Parathyroid adenoma (tissue), 2 donors: ENCODE results near the gene SSR4.

Source experiments
- H2AFZ ChIP-seq: fragments of 300-600 bp; sonication (generic); one replicate; pipeline ENCODE4 v1.7.0; 2017; ENCODE audit warnings: antibody characterized with exemption, mild to moderate bottlenecking
- H3K27ac ChIP-seq: fragments of 300-600 bp; sonication (generic); one replicate; pipeline ENCODE4 v1.7.0; 2017
- H3K27me3 ChIP-seq: fragments of 300-600 bp; sonication (generic); one replicate; pipeline ENCODE4 v1.7.0; 2017; ENCODE audit warnings: low read length; ENCODE audit not compliant: control insufficient read depth, insufficient read depth
- H3K36me3 ChIP-seq: fragments of 300-600 bp; sonication (generic); one replicate; pipeline ENCODE4 v1.7.0; 2017; ENCODE audit warnings: low read length; ENCODE audit not compliant: control insufficient read depth, insufficient read depth
- H3K4me1 ChIP-seq: fragments of 300-600 bp; sonication (generic); one replicate; pipeline ENCODE4 v1.7.0; 2017; ENCODE audit warnings: control low read depth
- H3K4me2 ChIP-seq: fragments of 300-600 bp; sonication (generic); one replicate; pipeline ENCODE4 v1.7.0; 2017; ENCODE audit warnings: low read length
- H3K4me3 ChIP-seq: fragments of 300-600 bp; sonication (generic); one replicate; pipeline ENCODE4 v1.7.0; 2017; ENCODE audit warnings: low read depth, low read length
- H3K79me2 ChIP-seq: fragments of 300-600 bp; sonication (generic); one replicate; pipeline ENCODE4 v1.7.0; 2017; ENCODE audit warnings: control low read depth
- H3K9ac ChIP-seq: fragments of 300-600 bp; sonication (generic); one replicate; pipeline ENCODE4 v1.7.0; 2017; ENCODE audit warnings: mild to moderate bottlenecking
- H3K9me3 ChIP-seq: fragments of 300-600 bp; sonication (generic); one replicate; pipeline ENCODE4 v1.7.0; 2017; ENCODE audit warnings: low read length; ENCODE audit not compliant: control insufficient read depth
- CTCF ChIP-seq: fragments of 300-600 bp; sonication (generic); IDR thresholded peaks from one replicate; pipeline ENCODE4 v1.7.0; 2017; ENCODE audit warnings: antibody characterized with exemption, mild to moderate bottlenecking
- donor health status: primary hyperparathyroidism.

The SSR4 gene

GRCh38 chrX:153800746-153801145 lies 6.3 kb downstream of the SSR4 start:
- TF ChIP-seq CTCF = no peak

GRCh38 chrX:153801669-153802068 lies 7.2 kb downstream of the SSR4 start:
- no peak for TF ChIP-seq CTCF
- Histone ChIP-seq H3K4me1 (no peaks in the 10 kb centered on the region), H3K36me3 (no peaks in the 10 kb centered on the region)

More at GRCh38 chrX:153800746-153801145, 6.3 kb downstream of the SSR4 start:
- Histone ChIP-seq H3K79me2 (no peaks in the 10 kb centered on the region), H3K9me3 (no peaks in the 10 kb centered on the region), H3K4me2 (no peak overlapping the region), H3K36me3 (no peaks in the 10 kb centered on the region), H3K27me3 (no peaks in the 10 kb centered on the region), H3K27ac (no peak overlapping the region), H2AFZ (no peak overlapping the region), H3K4me1 (no peaks in the 10 kb centered on the region), H3K9ac (no peak overlapping the region), H3K4me3 (no peak overlapping the region)

GRCh38 chrX:153802513-153803045 lies 8.1 kb downstream of the SSR4 start:
- Histone ChIP-seq H3K4me1 (no peaks in the 10 kb centered on the region), H3K4me3 (no peak overlapping the region), H3K36me3 (no peaks in the 10 kb centered on the region), H3K79me2 (no peaks in the 10 kb centered on the region), H2AFZ (no peak overlapping the region), H3K4me2 (no peak overlapping the region), H3K27me3 (no peaks in the 10 kb centered on the region), H3K9me3 (no peaks in the 10 kb centered on the region), H3K9ac (no peak overlapping the region), H3K27ac (no peak overlapping the region)
- no peak for TF ChIP-seq CTCF

More at GRCh38 chrX:153801669-153802068, 7.2 kb downstream of the SSR4 start:
- no peaks in the 10 kb centered on the region for H3K27me3 ChIP-seq
- no peaks in the 10 kb centered on the region for H3K79me2 ChIP-seq
- no peak overlapping the region for H3K4me3 ChIP-seq
- H2AFZ ChIP-seq = no peak overlapping the region
- H3K4me2 ChIP-seq = no peak overlapping the region
- H3K27ac ChIP-seq = no peak overlapping the region
- H3K9me3 ChIP-seq = no peaks in the 10 kb centered on the region
- no peak overlapping the region for H3K9ac ChIP-seq

DNA sequence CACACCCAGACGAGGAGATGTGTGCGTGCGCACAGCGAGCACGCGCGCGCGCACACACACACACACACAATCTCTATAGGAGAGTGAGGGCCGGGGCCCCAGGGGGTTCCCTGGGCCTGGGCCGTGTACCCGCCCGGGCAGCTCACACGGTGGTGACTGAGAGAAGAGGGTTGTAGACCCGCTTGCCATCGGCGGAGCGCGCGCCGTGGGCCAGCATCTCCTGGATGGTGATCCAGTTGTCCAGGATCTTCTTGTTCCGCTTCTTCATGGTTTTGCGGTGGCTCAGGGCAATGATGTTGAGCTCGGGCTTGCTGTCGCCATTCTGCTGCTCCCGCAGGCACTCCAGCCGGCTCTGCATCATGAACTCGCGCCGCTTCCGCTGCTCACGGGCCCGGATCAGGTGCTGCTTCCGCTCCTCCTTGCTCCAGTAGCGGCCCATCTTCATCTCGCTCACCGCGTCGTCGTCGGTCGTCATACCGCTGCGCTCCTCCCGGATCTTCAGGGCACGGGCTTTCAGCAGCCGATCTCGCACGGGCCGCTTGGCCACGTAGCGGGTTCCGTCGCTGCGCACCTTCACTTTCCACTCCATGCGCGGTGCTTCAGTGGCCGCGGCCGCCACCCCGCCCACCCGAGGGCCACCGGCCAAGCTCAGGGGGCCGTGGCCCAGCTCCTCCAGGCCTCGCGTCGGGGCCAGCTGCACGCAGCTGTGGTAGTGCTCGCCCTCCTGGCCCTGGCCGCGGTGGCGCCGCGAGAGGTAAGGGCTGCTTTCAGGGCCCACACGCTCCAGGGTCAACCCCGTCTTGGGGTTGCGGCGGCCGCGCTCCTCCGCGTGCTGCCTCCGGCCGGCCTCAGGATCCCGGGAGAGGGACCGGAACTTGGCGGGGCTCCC lies 9.0 kb downstream of the SSR4 start:
- no peak overlapping the region for H3K9ac ChIP-seq
- no peak for TF ChIP-seq CTCF

More for the DNA sequence above, 9.0 kb downstream of the SSR4 start:
- Histone ChIP-seq H3K27ac (no peak overlapping the region), H3K79me2 (no peaks in the 10 kb centered on the region), H3K9me3 (no peaks in the 10 kb centered on the region), H3K27me3 (no peaks in the 10 kb centered on the region), H2AFZ (no peak overlapping the region), H3K36me3 (no peaks in the 10 kb centered on the region), H3K4me1 (no peaks in the 10 kb centered on the region), H3K4me3 (no peak overlapping the region), H3K4me2 (no peak overlapping the region)
